GM12891 (cell line): ENCODE measurements around the gene PCDHB2.
"Not testable (repeated sequence)": the region's sequence is repeated elsewhere in the genome, so short reads cannot be mapped to it uniquely, and the experiment has no call there.

Source experiments
- DNase-seq: peaks from one replicate; pipeline ENCODE4 v3.0.0; 2011; ENCODE audit warnings: low spot score; ENCODE audit not compliant: insufficient read length
- FAIRE-seq: peaks from 2 replicates; lab custom pipeline; 2011; peaks lifted over from hg19 to GRCh38; lab: Jason Lieb, UNC
- PAX5 ChIP-seq: IDR thresholded peaks from 2 replicates; pipeline ENCODE4 v1.6.1; 2011; ENCODE audit warnings: low read length, moderate library complexity, mild to moderate bottlenecking; ENCODE audit not compliant: insufficient read depth, severe bottlenecking
- POLR2A ChIP-seq: IDR thresholded peaks from 2 replicates; pipeline ENCODE4 v1.6.1; 2011; ENCODE audit warnings: low read depth, low read length, control low read depth
- POLR2AphosphoS5 ChIP-seq: IDR thresholded peaks from 2 replicates; pipeline ENCODE4 v1.6.1; 2011; ENCODE audit warnings: low read depth, low read length, control low read depth
- POU2F2 ChIP-seq: IDR thresholded peaks from 2 replicates; pipeline ENCODE4 v1.6.1; 2011; ENCODE audit warnings: low read depth, mild to moderate bottlenecking, control low read depth, low read length, moderate library complexity
- SPI1 ChIP-seq: IDR thresholded peaks from 2 replicates; pipeline ENCODE4 v1.6.1; 2011; ENCODE audit warnings: low read depth, low read length, control low read depth
- TAF1 ChIP-seq: IDR thresholded peaks from 2 replicates; pipeline ENCODE4 v1.6.1; 2011; ENCODE audit warnings: low read depth, low read length, control low read depth

PCDHB2 gene

GRCh38 chr5:141101059-141101458 lies 6.6 kb downstream of the PCDHB2 start:
- TF ChIP-seq SPI1: no peak
- TF ChIP-seq POLR2AphosphoS5: no peak
- TF ChIP-seq POU2F2: no peak
- TF ChIP-seq PAX5: no peak
- TF ChIP-seq POLR2A: no peak
- TF ChIP-seq TAF1: no peak
- FAIRE-seq: no peak
- DNase-seq: no peak

GRCh38 chr5:141102070-141102469 lies 7.7 kb downstream of the PCDHB2 start:
- not testable (repeated sequence) for DNase-seq, FAIRE-seq

GRCh38 chr5:141102471-141102870 lies 8.1 kb downstream of the PCDHB2 start:
- DNase-seq, FAIRE-seq: not testable (repeated sequence)

- no peak for DNase-seq
- FAIRE-seq: no peak
- no peak for TF ChIP-seq SPI1
- no peak for TF ChIP-seq POU2F2
- TF ChIP-seq POLR2AphosphoS5: no peak
- TF ChIP-seq TAF1: no peak
- no peak for TF ChIP-seq PAX5
- no peak for TF ChIP-seq POLR2A
Measured at GRCh38 chr5:141105350-141105749, 10.9 kb downstream of the PCDHB2 start.

GRCh38 chr5:141119250-141119649 lies 24.8 kb downstream of the PCDHB2 start:
- TF ChIP-seq POU2F2 (no peak), PAX5 (no peak), POLR2A (no peak), POLR2AphosphoS5 (no peak), TAF1 (no peak)
- DNase-seq: no peak
- FAIRE-seq: no peak

- no peak for DNase-seq
- TF ChIP-seq POLR2AphosphoS5 (no peak), TAF1 (no peak), SPI1 (no peak), PAX5 (no peak), POLR2A (no peak), POU2F2 (no peak)
Measured at GRCh38 chr5:141121563-141121962, 27.1 kb downstream of the PCDHB2 start, which contains the start of gene PCDHB4. Gene PCDHB4, plus strand, starts transcription at chr5:141121818. Its CDS starts 181 bp downstream, at chr5:141121999.

GRCh38 chr5:141121985-141122384 lies 27.6 kb downstream of the PCDHB2 start:
- FAIRE-seq (no peak), DNase-seq (no peak)
- TF ChIP-seq POLR2A (no peak), POLR2AphosphoS5 (no peak), POU2F2 (no peak), PAX5 (no peak), SPI1 (no peak), TAF1 (no peak)

More at GRCh38 chr5:141121563-141121962, 27.1 kb downstream of the PCDHB2 start, which contains the start of gene PCDHB4:
- FAIRE-seq: no peak

- FAIRE-seq, DNase-seq: not testable (repeated sequence)
Measured at GRCh38 chr5:141123396-141124135, 29.2 kb downstream of the PCDHB2 start.

- DNase-seq (no peak), FAIRE-seq (no peak)
- TF ChIP-seq POLR2A (no peak), SPI1 (no peak), TAF1 (no peak), POU2F2 (no peak), PAX5 (no peak), POLR2AphosphoS5 (no peak)
Measured at GRCh38 chr5:141127305-141127704, 32.9 kb downstream of the PCDHB2 start.

- TF ChIP-seq PAX5: no peak
- no peak for TF ChIP-seq TAF1
- no peak for TF ChIP-seq POU2F2
- TF ChIP-seq POLR2AphosphoS5: no peak
- no peak for TF ChIP-seq POLR2A
- no peak for TF ChIP-seq SPI1
- FAIRE-seq: no peak
- no peak for DNase-seq
Measured at GRCh38 chr5:141135030-141135717, 40.8 kb downstream of the PCDHB2 start, which contains the start of gene PCDHB5. Gene PCDHB5, plus strand, starts transcription at chr5:141135206. Its CDS starts 229 bp downstream, at chr5:141135435.
